Activated naive CD8-positive, alpha-beta T cell (primary cell): Measurements from ENCODE around the gene BANP.
"Not testable (repeated sequence)": the region's sequence is repeated elsewhere in the genome, so short reads cannot be mapped to it uniquely, and the experiment has no call there.

Experiments used
- H3K27ac Mint-ChIP-seq: one replicate; pipeline ENCODE4 v1.8.0; 2021; ENCODE audit warnings: mixed read lengths
- H3K27me3 Mint-ChIP-seq: one replicate; pipeline ENCODE4 v1.8.0; 2021; ENCODE audit warnings: mixed read lengths
- H3K36me3 Mint-ChIP-seq: one replicate; pipeline ENCODE4 v1.8.0; 2021; ENCODE audit warnings: mixed read lengths
- H3K4me1 Mint-ChIP-seq: one replicate; pipeline ENCODE4 v1.8.0; 2021; ENCODE audit warnings: low read depth, mixed read lengths
- H3K4me3 Mint-ChIP-seq: one replicate; pipeline ENCODE4 v1.8.0; 2021; ENCODE audit warnings: mild to moderate bottlenecking, mixed read lengths
- H3K9me3 Mint-ChIP-seq: one replicate; pipeline ENCODE4 v1.8.0; 2021; ENCODE audit warnings: low read depth, mixed read lengths

The BANP gene

GRCh38 chr16:88037876-88038525 is 86.8 kb downstream of the BANP start:
- not testable (repeated sequence) for H3K9me3 Mint-ChIP-seq, H3K4me3 Mint-ChIP-seq, H3K27me3 Mint-ChIP-seq, H3K36me3 Mint-ChIP-seq, H3K27ac Mint-ChIP-seq, H3K4me1 Mint-ChIP-seq

- H3K4me1 Mint-ChIP-seq, H3K27ac Mint-ChIP-seq, H3K36me3 Mint-ChIP-seq, H3K4me3 Mint-ChIP-seq, H3K9me3 Mint-ChIP-seq, H3K27me3 Mint-ChIP-seq: not testable (repeated sequence)
Measured at GRCh38 chr16:88038526-88038908, 87.3 kb downstream of the BANP start.

- Mint-ChIP-seq H3K4me3 (no peak overlapping the region), H3K27me3 (no peaks in the 10 kb centered on the region), H3K27ac (no peak overlapping the region), H3K4me1 (no peaks in the 10 kb centered on the region), H3K36me3 (peaks cover 7% of the 10 kb centered on the region), H3K9me3 (no peaks in the 10 kb centered on the region)
Measured at GRCh38 chr16:88039591-88039990, 88.4 kb downstream of the BANP start.

GRCh38 chr16:88040196-88040876 is 89.1 kb downstream of the BANP start:
- not testable (repeated sequence) for H3K4me3 Mint-ChIP-seq, H3K27ac Mint-ChIP-seq, H3K9me3 Mint-ChIP-seq, H3K36me3 Mint-ChIP-seq, H3K27me3 Mint-ChIP-seq, H3K4me1 Mint-ChIP-seq

GRCh38 chr16:88040877-88041244 is 89.6 kb downstream of the BANP start:
- not testable (repeated sequence) for H3K27me3 Mint-ChIP-seq, H3K27ac Mint-ChIP-seq, H3K4me1 Mint-ChIP-seq, H3K9me3 Mint-ChIP-seq, H3K4me3 Mint-ChIP-seq, H3K36me3 Mint-ChIP-seq

GRCh38 chr16:88041506-88041905 is 90.3 kb downstream of the BANP start:
- H3K27ac Mint-ChIP-seq, result peak overlapping the region; percentile 41
- not testable (repeated sequence) for H3K36me3 Mint-ChIP-seq, H3K4me1 Mint-ChIP-seq, H3K4me3 Mint-ChIP-seq, H3K27me3 Mint-ChIP-seq, H3K9me3 Mint-ChIP-seq

- H3K27ac Mint-ChIP-seq, H3K4me3 Mint-ChIP-seq, H3K27me3 Mint-ChIP-seq, H3K36me3 Mint-ChIP-seq, H3K4me1 Mint-ChIP-seq, H3K9me3 Mint-ChIP-seq: not testable (repeated sequence)
Measured at GRCh38 chr16:88041986-88042562, 90.8 kb downstream of the BANP start.

- not testable (repeated sequence) for H3K27me3 Mint-ChIP-seq, H3K9me3 Mint-ChIP-seq, H3K4me3 Mint-ChIP-seq, H3K4me1 Mint-ChIP-seq, H3K27ac Mint-ChIP-seq
- peaks cover 10% of the 10 kb centered on the region for H3K36me3 Mint-ChIP-seq
Measured at GRCh38 chr16:88043208-88043910, 92.1 kb downstream of the BANP start.

- not testable (repeated sequence) for H3K9me3 Mint-ChIP-seq, H3K4me3 Mint-ChIP-seq, H3K4me1 Mint-ChIP-seq, H3K27me3 Mint-ChIP-seq, H3K27ac Mint-ChIP-seq
- H3K36me3 Mint-ChIP-seq, result peaks cover 15% of the 10 kb centered on the region
Measured at GRCh38 chr16:88044121-88044581, 92.9 kb downstream of the BANP start.

- H3K4me1 Mint-ChIP-seq, H3K27ac Mint-ChIP-seq, H3K4me3 Mint-ChIP-seq, H3K9me3 Mint-ChIP-seq, H3K27me3 Mint-ChIP-seq: not testable (repeated sequence)
- H3K36me3 Mint-ChIP-seq, result peaks cover 18% of the 10 kb centered on the region
Measured at GRCh38 chr16:88045361-88045760, 94.1 kb downstream of the BANP start.

GRCh38 chr16:88045820-88046303 is 94.6 kb downstream of the BANP start:
- Mint-ChIP-seq H3K27me3 (no peaks in the 10 kb centered on the region), H3K4me3 (no peak overlapping the region), H3K27ac (no peak overlapping the region), H3K9me3 (no peaks in the 10 kb centered on the region), H3K4me1 (peaks cover 2% of the 10 kb centered on the region), H3K36me3 (peaks cover 18% of the 10 kb centered on the region)

- Mint-ChIP-seq H3K4me1 (peaks cover 2% of the 10 kb centered on the region), H3K27me3 (no peaks in the 10 kb centered on the region), H3K36me3 (peaks cover 21% of the 10 kb centered on the region), H3K9me3 (no peaks in the 10 kb centered on the region), H3K27ac (no peak overlapping the region), H3K4me3 (no peak overlapping the region)
Measured at GRCh38 chr16:88047462-88047861, 96.2 kb downstream of the BANP start.

- H3K27me3 Mint-ChIP-seq, result no peaks in the 10 kb centered on the region
- no peak overlapping the region for H3K4me3 Mint-ChIP-seq
- H3K36me3 Mint-ChIP-seq, result peaks cover 21% of the 10 kb centered on the region
- H3K27ac Mint-ChIP-seq, result no peak overlapping the region
- no peaks in the 10 kb centered on the region for H3K9me3 Mint-ChIP-seq
- H3K4me1 Mint-ChIP-seq, result peaks cover 2% of the 10 kb centered on the region
Measured at GRCh38 chr16:88048985-88049384, 97.8 kb downstream of the BANP start.

GRCh38 chr16:88049561-88050545 is 98.6 kb downstream of the BANP start:
- Mint-ChIP-seq H3K9me3 (no peaks in the 10 kb centered on the region), H3K4me1 (peaks cover 2% of the 10 kb centered on the region), H3K36me3 (peaks cover 21% of the 10 kb centered on the region), H3K27ac (no peak overlapping the region), H3K4me3 (no peak overlapping the region), H3K27me3 (no peaks in the 10 kb centered on the region)
